HTR-8/SVneo (cell line): ENCODE results near the gene HDLBP.
"Not testable (repeated sequence)": the region's sequence is repeated elsewhere in the genome, so short reads cannot be mapped to it uniquely, and the experiment has no call there.

Experiments used
- DNase-seq: peaks from one replicate; pipeline ENCODE4 v3.0.0; 2011; ENCODE audit warnings: low spot score, mixed read lengths; ENCODE audit not compliant: insufficient read length
- FAIRE-seq: peaks from 2 replicates; lab custom pipeline; 2011; peaks lifted over from hg19 to GRCh38; lab: Jason Lieb, UNC

HDLBP gene

DNA sequence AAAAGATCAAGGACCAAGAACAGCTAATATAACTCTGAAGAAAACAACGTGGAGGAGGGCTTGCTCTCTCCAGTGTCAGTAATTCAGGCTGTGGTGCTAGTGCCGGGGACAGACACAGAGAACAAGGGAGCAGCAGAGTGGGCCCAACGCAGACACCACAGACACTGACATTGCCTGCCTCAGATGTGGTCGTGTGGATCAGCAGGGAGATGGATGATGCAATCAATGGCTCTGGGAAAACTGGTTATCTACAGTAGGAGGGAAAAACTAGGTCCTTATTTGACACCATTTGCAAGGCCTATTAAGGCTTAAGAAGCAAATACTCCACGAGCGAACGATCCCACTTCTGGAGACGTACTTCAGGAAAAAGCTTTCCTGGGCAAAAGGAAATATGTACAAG is 36.1 kb downstream of the HDLBP start:
- FAIRE-seq, result no peak

GRCh38 chr2:241278306-241278705 is 37.2 kb downstream of the HDLBP start:
- FAIRE-seq, DNase-seq: not testable (repeated sequence)

More for the DNA sequence above, 36.1 kb downstream of the HDLBP start:
- DNase-seq, result no peak

- no peak for FAIRE-seq
These were observed 39.6 kb downstream of the HDLBP start for GRCh38 chr2:241275910-241276309.

DNA sequence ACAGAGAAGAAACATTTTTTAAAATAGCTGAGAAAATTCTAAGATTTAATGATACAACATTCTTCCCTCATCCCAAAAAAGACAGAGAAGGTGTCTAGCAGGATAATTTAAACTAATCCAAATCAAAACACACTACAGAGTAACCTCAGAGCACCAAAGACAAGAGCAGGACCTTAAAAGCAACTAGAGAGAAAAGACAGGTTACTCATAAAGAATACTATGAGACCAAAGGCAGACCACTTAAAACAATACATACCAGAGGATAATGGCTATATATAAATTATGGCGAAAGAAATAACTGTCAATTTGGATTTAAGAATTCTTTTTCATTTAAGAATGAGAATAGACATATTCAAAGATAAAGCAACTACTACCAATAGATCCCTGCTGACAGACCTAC is 40.0 kb downstream of the HDLBP start:
- no peak for FAIRE-seq
- DNase-seq, result no peak

More at GRCh38 chr2:241275910-241276309, 39.6 kb downstream of the HDLBP start:
- no peak for DNase-seq

GRCh38 chr2:241274127-241274526 is 41.3 kb downstream of the HDLBP start:
- FAIRE-seq (no peak), DNase-seq (no peak)

GRCh38 chr2:241273210-241274020 is 42.1 kb downstream of the HDLBP start:
- no peak for DNase-seq
- FAIRE-seq, result no peak

DNA sequence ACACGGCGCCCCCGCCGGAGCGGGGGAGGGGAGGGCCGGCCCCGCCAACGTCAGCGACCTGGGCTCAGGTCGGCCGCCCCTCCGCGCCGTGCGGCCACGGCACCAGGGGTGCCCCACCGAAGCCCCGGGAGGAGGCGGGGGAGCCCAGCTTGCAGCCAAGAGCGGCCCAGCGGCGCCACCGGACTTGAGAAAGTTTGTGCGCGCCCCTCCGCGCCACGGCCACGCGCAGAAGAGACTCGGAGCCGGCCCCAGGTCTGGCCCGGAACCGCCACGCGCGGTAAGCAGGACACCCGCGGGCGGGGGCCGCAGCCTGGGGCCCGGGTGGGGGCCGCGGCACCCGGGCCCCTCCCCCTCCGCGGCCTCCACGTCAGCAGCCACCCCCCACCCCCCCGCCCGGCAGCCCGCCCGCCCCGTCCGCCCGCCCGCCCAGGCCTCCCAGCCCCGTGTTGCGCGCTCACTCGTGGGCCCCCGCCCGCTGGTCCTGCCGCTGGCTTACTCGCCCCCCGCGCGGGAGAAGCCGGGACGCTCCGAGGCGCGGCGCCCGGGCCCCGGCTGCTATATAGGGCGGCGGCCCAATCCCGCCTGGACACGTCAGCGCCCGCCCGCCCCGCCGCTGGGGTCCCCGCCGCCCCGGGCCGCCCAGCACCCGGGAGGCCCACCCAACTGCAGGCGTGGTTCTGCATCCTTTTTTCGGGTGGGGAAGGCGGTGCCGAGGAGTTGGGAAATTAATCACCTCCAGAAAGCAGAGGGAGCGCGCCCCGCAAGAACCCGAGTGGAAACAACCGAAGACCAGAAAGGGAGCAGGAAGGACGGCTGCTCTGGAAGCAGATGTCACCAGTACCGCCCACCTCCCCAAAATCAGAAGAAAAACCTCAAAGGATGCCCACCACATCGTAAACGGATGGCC is 42.9 kb downstream of the HDLBP start:
- DNase-seq, result peak; percentile 74
- FAIRE-seq, result no peak

- FAIRE-seq (no peak), DNase-seq (peak; percentile 60)
These were observed 43.7 kb downstream of the HDLBP start for GRCh38 chr2:241271706-241272302.

DNA sequence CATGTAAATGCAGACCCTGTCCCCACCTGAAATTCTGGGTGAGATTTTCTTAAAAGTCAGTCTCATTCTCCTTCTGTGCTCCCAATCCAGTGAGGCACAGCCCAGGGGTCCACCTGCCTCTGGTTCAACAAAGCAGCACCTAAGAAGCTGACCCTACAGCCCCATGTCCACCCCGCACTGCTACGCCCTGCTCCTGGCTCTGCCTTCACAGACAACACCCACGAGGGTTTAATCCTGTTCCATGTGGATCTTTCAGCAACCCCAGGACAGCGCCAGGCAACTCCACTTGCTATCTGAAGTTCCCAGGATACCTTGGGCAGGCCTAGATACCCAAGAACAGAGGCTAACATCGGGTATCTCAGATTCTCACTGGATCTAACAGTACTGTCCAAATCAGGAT is 44.9 kb downstream of the HDLBP start:
- DNase-seq (no peak), FAIRE-seq (no peak)

GRCh38 chr2:241269707-241270520 is 45.6 kb downstream of the HDLBP start:
- no peak for DNase-seq
- no peak for FAIRE-seq

GRCh38 chr2:241268716-241269445 is 46.6 kb downstream of the HDLBP start:
- DNase-seq, result peak; percentile 49
- no peak for FAIRE-seq

- FAIRE-seq (no peak), DNase-seq (no peak)
These were observed 47.2 kb downstream of the HDLBP start for GRCh38 chr2:241268306-241268705.

- no peak for FAIRE-seq
- no peak for DNase-seq
These were observed 48.0 kb downstream of the HDLBP start for GRCh38 chr2:241267249-241268067.

DNA sequence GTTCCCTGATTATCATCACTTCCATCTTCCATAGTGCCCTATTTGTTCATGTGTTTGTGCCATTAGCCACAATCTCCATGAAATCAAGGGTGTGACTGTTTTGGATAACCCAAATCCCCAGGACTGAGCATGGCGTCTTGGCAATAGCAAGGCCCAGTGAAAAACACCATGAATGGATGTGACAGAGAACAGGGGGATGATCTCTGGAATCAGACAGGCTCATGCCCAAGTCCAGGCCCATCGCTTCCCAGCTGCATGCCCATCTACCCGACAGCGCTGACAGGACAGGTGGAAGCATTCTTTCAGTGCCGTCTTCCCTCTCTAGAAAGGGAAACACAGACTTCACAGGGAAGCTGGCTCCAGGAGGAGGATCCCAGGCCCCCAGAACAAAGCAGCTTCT is 50.0 kb downstream of the HDLBP start:
- DNase-seq (no peak), FAIRE-seq (no peak)

DNA sequence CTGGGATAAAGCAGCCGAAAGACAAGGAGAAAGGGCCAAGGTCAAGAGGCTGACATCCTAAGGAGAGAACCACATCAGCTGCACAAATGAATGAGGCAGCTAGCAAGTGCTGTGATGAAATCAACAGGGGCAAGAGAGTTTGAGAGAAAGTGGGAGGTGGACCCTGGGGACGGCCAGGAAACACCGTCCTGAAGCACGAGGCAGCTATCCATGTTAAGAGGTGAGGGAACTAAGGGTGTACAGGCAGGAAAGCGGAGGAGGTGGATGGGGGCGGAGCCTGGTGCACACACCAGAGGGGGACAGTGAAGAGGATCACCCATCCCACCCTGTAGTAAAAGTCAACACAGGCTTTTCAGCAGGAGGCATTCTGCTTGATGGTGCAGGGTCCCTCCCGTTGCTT is 52.4 kb downstream of the HDLBP start:
- DNase-seq (no peak), FAIRE-seq (no peak)

- FAIRE-seq (no peak), DNase-seq (no peak)
These were observed 53.8 kb downstream of the HDLBP start for GRCh38 chr2:241261628-241262027.

GRCh38 chr2:241260911-241261310 is 54.6 kb downstream of the HDLBP start:
- no peak for DNase-seq
- FAIRE-seq, result no peak

DNA sequence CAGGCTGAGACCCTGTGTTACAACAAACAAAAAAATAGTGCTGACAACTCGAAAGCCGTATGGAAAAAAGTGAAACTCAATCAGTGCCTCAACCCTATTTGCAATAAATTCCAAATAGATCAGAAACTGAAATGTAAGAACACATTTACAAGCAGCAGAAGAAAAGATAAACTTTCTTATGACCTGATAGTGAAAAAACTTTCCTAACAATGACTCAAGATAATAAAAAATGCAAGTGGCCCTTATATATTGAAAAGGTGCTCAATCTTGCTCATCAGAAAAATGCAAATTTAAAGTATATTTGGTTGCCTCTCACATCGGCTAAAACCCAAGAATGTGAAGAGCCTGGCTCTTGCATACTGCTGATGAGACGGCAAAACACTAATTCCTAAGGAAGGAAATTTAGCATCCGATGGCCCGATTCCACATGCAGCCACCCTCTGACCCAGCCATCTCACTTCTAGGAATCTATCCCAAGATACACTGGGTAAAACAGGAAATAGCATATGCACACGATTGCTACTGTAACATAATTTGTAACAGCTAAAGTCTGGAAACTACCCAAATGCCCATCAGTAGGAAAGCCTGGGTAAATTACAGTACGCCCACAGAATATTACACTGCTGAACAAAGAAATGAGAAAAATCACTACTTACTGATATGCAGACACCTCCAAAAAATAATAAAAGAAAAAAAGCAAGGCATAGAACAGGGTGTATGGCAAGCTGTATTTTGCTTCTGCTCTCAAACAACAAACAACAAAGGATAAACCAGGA is 56.8 kb downstream of the HDLBP start:
- DNase-seq (no peak), FAIRE-seq (no peak)
